Measurements from ENCODE around the gene PDE8B. TPM values are rescaled to one million over a fixed set of nuclear protein-coding genes. Genes with fewer than 3 reads are reported as not detected.

The PDE8B gene
- total RNA-seq, 1 experiment from 2014 or later = not detected

DNA sequence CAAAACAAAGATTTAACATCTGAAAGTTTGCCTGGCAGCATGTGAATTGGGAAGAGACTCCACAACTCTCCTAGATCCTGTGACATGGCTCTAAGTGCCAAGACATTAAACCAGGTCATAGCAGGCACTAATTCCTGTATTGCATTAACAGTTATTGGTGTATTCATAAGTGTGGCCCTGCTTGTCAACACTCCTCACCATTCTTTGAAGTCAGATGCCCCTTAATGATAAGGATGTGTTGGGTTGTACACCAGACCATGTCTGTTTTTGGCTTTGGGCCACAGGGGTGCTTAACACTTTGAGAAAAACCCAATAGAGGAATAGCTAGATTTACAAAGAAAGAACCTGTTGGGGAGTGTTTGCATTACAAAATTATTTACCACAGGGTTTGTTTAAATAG lies 43.4 kb upstream of the PDE8B start:
- H3F3A ChIP-seq (ENCODE audit: low read length, unreplicated experiment) = no peaks in the 10 kb centered on the region

DNA sequence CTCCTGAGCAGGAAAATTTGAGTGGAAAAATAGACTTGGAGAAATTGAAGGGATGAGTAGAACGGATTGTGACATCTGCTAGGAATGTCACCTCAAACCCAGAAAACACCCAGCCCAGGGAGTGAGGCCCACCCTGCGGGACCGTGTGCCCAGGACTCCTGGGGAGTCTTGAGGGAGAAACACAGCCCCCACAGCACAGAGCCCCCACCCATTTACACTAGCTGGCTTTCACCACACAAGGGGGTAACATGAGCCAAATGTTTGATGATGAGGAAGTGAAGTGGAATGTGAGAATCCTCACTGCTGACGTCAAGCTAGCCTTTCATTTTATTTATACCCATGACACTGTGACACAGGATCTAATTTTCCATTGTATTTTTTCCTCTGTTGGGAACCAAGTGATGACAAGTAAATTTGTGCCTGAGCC lies 42.8 kb upstream of the PDE8B start:
- H3K27me3 ChIP-seq (ENCODE audit: low read length) = no peaks in the 10 kb centered on the region
- H3K27ac ChIP-seq (ENCODE audit: low read length) = peak overlapping the region; percentile 96
- H3K4me3 ChIP-seq (ENCODE audit: low read length) = peak overlapping the region; percentile 12; the same call in 1 of the 2 replicates
- TF ChIP-seq EZH2 (IDR thresholded peaks at IDR 0.05; ENCODE audit: low read length, unreplicated experiment) (no peak), EZH2phosphoT487 (IDR thresholded peaks at IDR 0.05; ENCODE audit: borderline replicate concordance, low read length) (no peak)
- TF ChIP-seq, protein P1, sequence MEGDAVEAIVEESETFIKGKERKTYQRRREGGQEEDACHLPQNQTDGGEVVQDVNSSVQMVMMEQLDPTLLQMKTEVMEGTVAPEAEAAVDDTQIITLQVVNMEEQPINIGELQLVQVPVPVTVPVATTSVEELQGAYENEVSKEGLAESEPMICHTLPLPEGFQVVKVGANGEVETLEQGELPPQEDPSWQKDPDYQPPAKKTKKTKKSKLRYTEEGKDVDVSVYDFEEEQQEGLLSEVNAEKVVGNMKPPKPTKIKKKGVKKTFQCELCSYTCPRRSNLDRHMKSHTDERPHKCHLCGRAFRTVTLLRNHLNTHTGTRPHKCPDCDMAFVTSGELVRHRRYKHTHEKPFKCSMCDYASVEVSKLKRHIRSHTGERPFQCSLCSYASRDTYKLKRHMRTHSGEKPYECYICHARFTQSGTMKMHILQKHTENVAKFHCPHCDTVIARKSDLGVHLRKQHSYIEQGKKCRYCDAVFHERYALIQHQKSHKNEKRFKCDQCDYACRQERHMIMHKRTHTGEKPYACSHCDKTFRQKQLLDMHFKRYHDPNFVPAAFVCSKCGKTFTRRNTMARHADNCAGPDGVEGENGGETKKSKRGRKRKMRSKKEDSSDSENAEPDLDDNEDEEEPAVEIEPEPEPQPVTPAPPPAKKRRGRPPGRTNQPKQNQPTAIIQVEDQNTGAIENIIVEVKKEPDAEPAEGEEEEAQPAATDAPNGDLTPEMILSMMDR (conservative IDR thresholded peaks at IDR 0.05; ENCODE audit: low read depth, low read length) = no peak
- no peaks in the 10 kb centered on the region for H3F3A ChIP-seq (ENCODE audit: low read length, unreplicated experiment)
- H3K9ac ChIP-seq (ENCODE audit: low read length) = peak overlapping the region; percentile 80
- POLR2A ChIA-PET (ENCODE audit: unreplicated experiment) = no interaction called here
- ATAC-seq (peak; percentile 58), DNase-seq (peak; percentile 74)
- intact Hi-C loops (cut with micrococcal nuclease) = no loop called here
- peak overlapping the region; percentile 48; the same call in 1 of the 2 replicates for H2AFZ ChIP-seq (ENCODE audit: low read length)
- no peaks in the 10 kb centered on the region for H3K9me3 ChIP-seq (ENCODE audit: low read length)
- CTCF ChIA-PET = no interaction called here
- peak overlapping the region; percentile 75 for H3K4me2 ChIP-seq (ENCODE audit: low read length)
- no TSS peak for BruUV-seq (replicated peaks)
- H3K9me2 ChIP-seq (replicated peaks; ENCODE audit: low read length) = no peaks in the 10 kb centered on the region
- no peaks in the 10 kb centered on the region for H4K20me1 ChIP-seq (ENCODE audit: low read length)
- no peaks in the 10 kb centered on the region for H3K79me2 ChIP-seq (ENCODE audit: low read length)
- H3K4me1 ChIP-seq (ENCODE audit: insufficient read depth, low read length) = peaks cover 27% of the 10 kb centered on the region
- H3K36me3 ChIP-seq (ENCODE audit: low read depth, low read length) = no peaks in the 10 kb centered on the region

More for the DNA sequence above, 43.4 kb upstream of the PDE8B start:
- Histone ChIP-seq H3K79me2 (ENCODE audit: low read length) (no peaks in the 10 kb centered on the region), H3K4me3 (ENCODE audit: low read length) (no peak overlapping the region), H3K4me2 (ENCODE audit: low read length) (peak overlapping the region; percentile 75; the same call in 1 of the 2 replicates), H3K9ac (ENCODE audit: low read length) (peak overlapping the region; percentile 27; the same call in 1 of the 2 replicates), H3K27ac (ENCODE audit: low read length) (peak overlapping the region; percentile 96), H3K4me1 (ENCODE audit: insufficient read depth, low read length) (peaks cover 27% of the 10 kb centered on the region), H2AFZ (ENCODE audit: low read length) (no peak overlapping the region), H3K27me3 (ENCODE audit: low read length) (no peaks in the 10 kb centered on the region), H3K9me2 (replicated peaks; ENCODE audit: low read length) (no peaks in the 10 kb centered on the region), H3K9me3 (ENCODE audit: low read length) (no peaks in the 10 kb centered on the region), H3K36me3 (ENCODE audit: low read depth, low read length) (no peaks in the 10 kb centered on the region), H4K20me1 (ENCODE audit: low read length) (no peaks in the 10 kb centered on the region)
- ChIA-PET CTCF (no interaction called here), POLR2A (ENCODE audit: unreplicated experiment) (no interaction called here)
- TF ChIP-seq, protein P1 (conservative IDR thresholded peaks at IDR 0.05; ENCODE audit: low read depth, low read length) = no peak
- BruUV-seq (replicated peaks) = no TSS peak
- DNase-seq (no peak), ATAC-seq (no peak)
- intact Hi-C loops (cut with micrococcal nuclease) = no loop called here

DNA sequence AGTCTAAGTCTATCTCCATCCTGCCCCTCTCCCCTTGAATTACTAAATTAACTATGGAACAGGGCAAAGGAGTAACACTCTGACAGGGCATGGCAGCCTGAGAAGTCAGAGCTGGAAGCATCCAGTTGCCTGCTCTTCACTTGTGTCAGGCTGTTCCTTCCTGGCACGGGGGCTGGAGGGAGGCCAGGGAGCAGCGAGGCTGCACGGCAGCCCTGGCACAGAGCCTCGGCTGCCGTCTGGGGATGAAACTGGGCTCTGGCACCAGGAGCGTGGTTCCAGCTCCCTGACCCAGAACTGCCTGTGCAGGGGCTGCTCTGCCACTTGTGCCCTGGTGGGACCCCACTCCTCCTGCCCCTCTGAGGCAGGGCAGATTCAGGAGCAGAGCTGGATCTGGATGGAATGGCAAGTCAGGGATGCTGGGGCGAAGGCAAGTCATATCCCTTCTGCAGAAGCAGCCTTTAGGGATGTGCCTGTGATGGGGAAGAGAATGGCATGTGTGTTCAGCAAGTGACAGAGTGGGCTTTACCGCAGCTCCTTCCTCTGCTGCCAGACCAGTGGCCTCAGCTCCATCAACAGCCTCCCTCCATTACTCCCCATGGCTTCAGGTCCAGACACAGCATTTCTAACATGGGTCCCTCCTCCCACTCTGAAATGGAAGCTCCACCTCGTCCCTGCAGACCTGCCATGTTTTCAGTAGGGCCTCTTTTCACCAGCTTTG lies 42.2 kb upstream of the PDE8B start:
- H3K4me3 ChIP-seq (ENCODE audit: low read length) = peak overlapping the region; percentile 12; the same call in 1 of the 2 replicates
- peak overlapping the region; percentile 80 for H3K9ac ChIP-seq (ENCODE audit: low read length)
- intact Hi-C loops (cut with micrococcal nuclease) = no loop called here
- no peaks in the 10 kb centered on the region for H3K36me3 ChIP-seq (ENCODE audit: low read depth, low read length)
- H3K9me3 ChIP-seq (ENCODE audit: low read length) = no peaks in the 10 kb centered on the region
- no peaks in the 10 kb centered on the region for H3K27me3 ChIP-seq (ENCODE audit: low read length)
- POLR2A ChIA-PET (ENCODE audit: unreplicated experiment) = no interaction called here
- H3K4me2 ChIP-seq (ENCODE audit: low read length) = peak overlapping the region; percentile 75
- TF ChIP-seq EZH2phosphoT487 (IDR thresholded peaks at IDR 0.05; ENCODE audit: borderline replicate concordance, low read length) = no peak
- TF ChIP-seq, protein P1 (conservative IDR thresholded peaks at IDR 0.05; ENCODE audit: low read depth, low read length) = no peak
- TF ChIP-seq EZH2 (IDR thresholded peaks at IDR 0.05; ENCODE audit: low read length, unreplicated experiment) = no peak
- H3K4me1 ChIP-seq (ENCODE audit: insufficient read depth, low read length) = peaks cover 27% of the 10 kb centered on the region
- peak overlapping the region; percentile 48; the same call in 1 of the 2 replicates for H2AFZ ChIP-seq (ENCODE audit: low read length)
- H4K20me1 ChIP-seq (ENCODE audit: low read length) = no peaks in the 10 kb centered on the region
- DNase-seq (peak; percentile 30), ATAC-seq (peak; percentile 60)
- CTCF ChIA-PET = no interaction called here
- no peaks in the 10 kb centered on the region for H3K79me2 ChIP-seq (ENCODE audit: low read length)
- H3F3A ChIP-seq (ENCODE audit: low read length, unreplicated experiment) = no peaks in the 10 kb centered on the region
- H3K9me2 ChIP-seq (replicated peaks; ENCODE audit: low read length) = no peaks in the 10 kb centered on the region
- peak overlapping the region; percentile 96 for H3K27ac ChIP-seq (ENCODE audit: low read length)
- no TSS peak for BruUV-seq (replicated peaks)
